Heart left ventricle (tissue), 16 donors: ENCODE results near the gene ABL2. TPM values are rescaled to one million over a fixed set of nuclear protein-coding genes. Genes with fewer than 3 reads are reported as not detected.
"Not testable (repeated sequence)": the region's sequence is repeated elsewhere in the genome, so short reads cannot be mapped to it uniquely, and the experiment has no call there.

Experiments used
- ATAC-seq, 4 donors: fragments of 200-7000 bp; cut with Tn5 transposase; one replicate each; pipeline ENCODE4 v1.9.1; 2020 to 2022; ENCODE audit warnings: moderate library complexity in 4 of 4, mild to moderate bottlenecking in 3 of 4, moderate number of reproducible peaks in 1 of 4
- DNase-seq, 5 donors: peaks; one replicate each; pipeline ENCODE4 v3.0.0-alpha.2; 2020
- H3K27ac ChIP-seq, 12 donors: fragments of 200-600 bp; sonication (generic) in 4 of 12; one replicate each; pipeline versions ENCODE4 v1.5.0 to v1.8.0; 2016 to 2022; ENCODE audit warnings: mild to moderate bottlenecking in 2 of 12
- H3K27me3 ChIP-seq, 9 donors: fragments of 200-600 bp; sonication (generic) in 2 of 9; one replicate each; pipeline versions ENCODE4 v1.5.1 to v1.8.0; 2016 to 2022; ENCODE audit warnings: mild to moderate bottlenecking in 3 of 9
- H3K36me3 ChIP-seq, 9 donors: fragments of 200-600 bp; sonication (generic) in 2 of 9; one replicate each; pipeline versions ENCODE4 v1.5.0 to v1.8.0; 2018 to 2022; ENCODE audit warnings: mild to moderate bottlenecking in 2 of 9
- H3K4me1 ChIP-seq, 12 donors: fragments of 200-600 bp; sonication (generic) in 4 of 12; one replicate each; pipeline versions ENCODE4 v1.5.0 to v1.8.0; 2016 to 2022; ENCODE audit warnings: mild to moderate bottlenecking in 3 of 12
- H3K4me3 ChIP-seq, 12 donors: fragments of 200-600 bp; sonication (generic) in 4 of 12; one replicate each; pipeline versions ENCODE4 v1.5.0 to v1.8.0; 2017 to 2022; ENCODE audit warnings: mild to moderate bottlenecking in 9 of 12, moderate library complexity in 4 of 12
- H3K9me3 ChIP-seq, 12 donors: fragments of 200-600 bp; sonication (generic) in 4 of 12; one replicate each; pipeline versions ENCODE4 v1.5.0 to v1.8.0; 2016 to 2022; ENCODE audit warnings: mild to moderate bottlenecking in 1 of 12
- POLR2A ChIP-seq, 2 donors: fragments of 450-650 bp; IDR thresholded peaks; one replicate each; pipeline ENCODE4 v1.6.1; 2017; ENCODE audit warnings: antibody characterized with exemption in 2 of 2, mild to moderate bottlenecking in 2 of 2, moderate library complexity in 2 of 2
- WGBS, 4 donors: extraction: QIAGEN DNeasy Blood & Tissue Kit in 2 of 4; methylation state at CpG; one replicate each; pipeline versions ENCODE4 v1.1.5 to v1.1.7; 2013 to 2018; 5-methylcytosine and 5-hydroxymethylcytosine counted together
- intact Hi-C, 10 donors: fragments of 100-400 bp; cut with DNase I; formaldehyde crosslinking; loops; one replicate each; pipeline versions ENCODE4 v1.11.1 to v1.14.2; 2022
- polyA plus RNA-seq, 2 donors: library from polyadenylated mRNA; stranded (reverse); fragments of 200-250 nt; gene quantifications; one replicate each; pipeline ENCODE4 v1.2.3, GENCODE V29; 2013
- total RNA-seq, 9 donors: library from RNA; depleted of rRNA in 2 of 9; stranded (reverse); fragments of >200 nt in 2 of 9; fragmentation: NEBNext Ultra II Directional in 3 of 9; extraction: Animal tissue kit (Norgen Biotek cat#: 25700) in 3 of 9; gene quantifications; one replicate each; pipeline versions ENCODE4 v1.1.0 to v1.2.4, GENCODE V29; 2016 to 2023
- TF ChIP-seq, protein P1 (sequence below), 12 donors: fragments of 200-600 bp; sonication (generic) in 4 of 12; IDR thresholded peaks; one replicate each; pipeline versions ENCODE4 v1.5.0 to v1.8.0; 2018 to 2022; ENCODE audit warnings: antibody characterized with exemption in 12 of 12, mild to moderate bottlenecking in 5 of 12
- donor health status: ischemic (EF 13 %, LVEDD 7.1; RV severe dilation, severe dysfunction).
- donor health status: healthy with polysubstance abuse.
- donor health status: DM: no; HTN: yes; CAD: no.
- donor health status: DM: no; HTN: no; CAD: no.
- donor health status: ischemic (EF 25% LVEDD 6.9; RV normal size, moderate dysfunction).
- donor health status: ischemic (EF 25% LVEDD 5.7; RV mildly dilated, moderate dysfunction).
- donor health status: healthy.
- donor health status: DM: yes; HTN: yes; CAD: no.
- donor health status: ischemic (EF 35%, LVEDD 5.7; RV mildly dilated, moderate dysfunction).
- donor health status: nonischemic (EF 11% LVEDD 7.7; RV severe dilation, severe dysfunction).
- donor health status: DM: yes; HTN: yes; CAD: no.
- donor health status: PGD.
- donor health status: ischemic (EF 29% LVEDD 5.4; RV normal size, mild dysfunction).
- donor health status: nonischemic (EF 23%, LVEDD 6.1; RV moderate dilation, normal function).

The ABL2 gene
- total and polyA plus RNA-seq, 11 donors = 2.5 to 22.0 (median 10.2) TPM

DNA sequence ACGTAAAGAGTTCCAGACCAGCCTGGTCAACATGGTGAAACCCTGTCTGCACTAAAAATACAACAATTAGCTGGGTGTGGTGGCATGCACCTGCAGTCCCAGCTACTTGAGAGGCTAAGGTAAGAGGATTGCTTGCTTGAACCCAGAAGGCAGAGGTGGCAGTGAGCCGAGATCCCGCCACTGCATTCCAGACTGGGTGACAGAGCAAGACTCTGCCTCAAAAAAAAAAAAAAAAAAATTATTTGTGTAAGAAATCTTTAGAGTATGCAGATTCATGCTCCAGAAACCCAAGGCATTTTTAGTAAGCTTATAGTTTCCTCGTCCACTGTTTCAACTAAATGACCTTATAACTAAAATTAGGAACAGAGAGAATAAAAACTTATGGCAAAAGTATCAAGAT is 51.3 kb downstream of the ABL2 start:
- intact Hi-C loops = no loop called here
- no peak for DNase-seq
- TF ChIP-seq POLR2A (IDR thresholded peaks at IDR 0.05) = no peak
- WGBS, 4 donors = 89 to 98% (median 91%) methylated on average over 4 of the region's 4 CpGs
- Histone ChIP-seq H3K9me3 (no peaks in the 10 kb centered on the region), H3K4me3 (no peak overlapping the region), H3K4me1 (peaks cover 0 to 40% (median 28%) of the 10 kb centered on the region in 12 donors), H3K36me3 (no peaks in the 10 kb centered on the region), H3K27ac (no peak overlapping the region), H3K27me3 (no peaks in the 10 kb centered on the region)
- ATAC-seq = no peak

DNA sequence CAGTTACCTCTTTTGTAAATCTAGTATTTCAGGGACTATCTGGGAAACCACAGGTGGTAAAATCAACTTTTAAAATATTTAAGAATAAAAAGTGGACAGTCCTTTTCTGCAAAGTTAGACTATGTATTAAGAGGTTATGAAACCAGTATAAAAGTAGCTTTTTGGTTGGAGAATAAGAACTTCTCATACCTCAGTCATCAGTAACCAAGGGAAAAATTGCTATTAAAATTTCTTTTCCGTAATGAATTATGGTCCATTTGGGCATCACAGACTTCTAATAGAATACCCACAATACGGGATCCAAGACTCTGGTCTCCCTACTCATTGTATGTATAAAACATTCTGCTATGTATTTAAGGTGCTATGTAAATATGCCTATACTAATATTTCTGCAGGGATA is 51.9 kb downstream of the ABL2 start:
- no peaks in the 10 kb centered on the region for H3K9me3 ChIP-seq
- WGBS, 4 donors = 92 to 98% (median 96%) methylated on average over 2 of the region's 2 CpGs
- TF ChIP-seq POLR2A (IDR thresholded peaks at IDR 0.05) = no peak
- TF ChIP-seq, protein P1, sequence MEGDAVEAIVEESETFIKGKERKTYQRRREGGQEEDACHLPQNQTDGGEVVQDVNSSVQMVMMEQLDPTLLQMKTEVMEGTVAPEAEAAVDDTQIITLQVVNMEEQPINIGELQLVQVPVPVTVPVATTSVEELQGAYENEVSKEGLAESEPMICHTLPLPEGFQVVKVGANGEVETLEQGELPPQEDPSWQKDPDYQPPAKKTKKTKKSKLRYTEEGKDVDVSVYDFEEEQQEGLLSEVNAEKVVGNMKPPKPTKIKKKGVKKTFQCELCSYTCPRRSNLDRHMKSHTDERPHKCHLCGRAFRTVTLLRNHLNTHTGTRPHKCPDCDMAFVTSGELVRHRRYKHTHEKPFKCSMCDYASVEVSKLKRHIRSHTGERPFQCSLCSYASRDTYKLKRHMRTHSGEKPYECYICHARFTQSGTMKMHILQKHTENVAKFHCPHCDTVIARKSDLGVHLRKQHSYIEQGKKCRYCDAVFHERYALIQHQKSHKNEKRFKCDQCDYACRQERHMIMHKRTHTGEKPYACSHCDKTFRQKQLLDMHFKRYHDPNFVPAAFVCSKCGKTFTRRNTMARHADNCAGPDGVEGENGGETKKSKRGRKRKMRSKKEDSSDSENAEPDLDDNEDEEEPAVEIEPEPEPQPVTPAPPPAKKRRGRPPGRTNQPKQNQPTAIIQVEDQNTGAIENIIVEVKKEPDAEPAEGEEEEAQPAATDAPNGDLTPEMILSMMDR (IDR thresholded peaks at IDR 0.05) = no peak
- no peaks in the 10 kb centered on the region for H3K27me3 ChIP-seq
- ATAC-seq (no peak), DNase-seq (no peak)
- H3K4me1 ChIP-seq = peaks cover 0 to 40% (median 28%) of the 10 kb centered on the region in 12 donors
- peak overlapping the region in 2 of 12 donors; percentile 13 to 26 for H3K27ac ChIP-seq
- H3K36me3 ChIP-seq = no peaks in the 10 kb centered on the region
- H3K4me3 ChIP-seq = no peak overlapping the region
- intact Hi-C loops = no loop called here

DNA sequence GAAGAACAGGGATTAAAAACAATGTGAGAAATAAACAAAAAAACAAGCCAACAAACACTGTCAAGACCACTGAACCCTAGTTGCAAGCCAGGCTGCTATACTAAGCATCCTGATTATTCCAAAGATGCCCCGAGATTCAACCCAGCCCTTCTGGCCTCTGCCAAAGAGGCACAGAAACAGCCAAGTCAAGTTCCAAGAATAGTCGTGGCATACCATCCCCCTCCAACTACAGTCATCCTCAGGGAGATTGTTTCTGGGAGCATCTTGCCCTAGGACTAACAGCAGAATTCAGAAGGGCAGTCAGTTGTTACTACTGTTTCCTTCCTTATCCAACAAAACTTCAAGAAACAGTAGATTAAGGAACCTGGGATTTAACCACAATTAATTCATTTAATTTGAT is 52.3 kb downstream of the ABL2 start:
- intact Hi-C loops = no loop called here
- ATAC-seq (peak in 3 of 4 donors; percentile 60 to 81 (median 70)), DNase-seq (peak in 2 of 5 donors; percentile 35 to 40)
- no peaks in the 10 kb centered on the region for H3K9me3 ChIP-seq
- peak overlapping the region in 5 of 12 donors; percentile 2 to 26 (median 13) for H3K27ac ChIP-seq
- H3K27me3 ChIP-seq = no peaks in the 10 kb centered on the region
- peaks cover 0 to 40% (median 28%) of the 10 kb centered on the region in 12 donors for H3K4me1 ChIP-seq
- no peak overlapping the region for H3K4me3 ChIP-seq
- no peak for TF ChIP-seq POLR2A (IDR thresholded peaks at IDR 0.05)
- TF ChIP-seq, protein P1 (IDR thresholded peaks at IDR 0.05) = no peak
- WGBS, 4 donors = 9 to 17% (median 15%) methylated on average over 2 of the region's 2 CpGs
- H3K36me3 ChIP-seq = no peaks in the 10 kb centered on the region

DNA sequence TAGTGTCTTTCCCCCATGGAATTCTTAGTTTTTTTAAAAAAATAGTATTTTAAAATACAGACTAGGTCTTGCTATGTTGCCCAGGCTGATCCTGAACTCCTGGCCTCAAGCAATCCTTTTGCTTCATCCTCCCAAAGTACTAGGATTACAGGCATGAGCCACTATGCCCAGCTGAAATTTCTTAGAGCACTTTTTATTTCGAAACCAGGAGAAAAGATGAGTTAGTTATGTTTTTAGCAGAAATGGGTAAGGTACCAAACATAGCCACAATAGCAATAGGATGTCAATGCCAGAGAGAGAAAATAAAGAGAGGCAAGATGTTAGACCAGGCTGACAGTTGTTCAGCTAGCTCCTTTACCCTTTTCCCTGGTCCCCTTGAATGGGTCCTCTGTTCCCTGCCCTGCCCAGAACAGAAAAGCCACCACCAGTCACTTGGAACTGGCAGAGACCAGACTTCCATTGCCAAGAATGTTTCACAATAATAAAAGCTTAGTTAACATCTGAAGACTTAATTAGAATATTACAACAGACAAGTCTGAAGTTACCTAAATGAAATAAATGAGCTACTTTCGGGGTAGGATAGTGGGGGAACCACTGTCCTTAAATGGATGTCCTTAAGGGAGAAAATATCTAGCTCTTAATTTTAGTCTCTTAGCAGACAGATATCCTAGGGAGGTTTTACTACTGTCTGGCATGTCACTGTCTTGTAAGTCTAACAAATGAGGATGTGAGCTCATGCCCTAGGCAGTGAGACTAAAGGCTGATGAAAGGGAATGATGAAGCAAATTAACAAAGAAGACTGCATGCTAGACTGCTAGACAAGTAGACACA is 54.3 kb downstream of the ABL2 start:
- Histone ChIP-seq H3K27me3 (no peaks in the 10 kb centered on the region), H3K27ac (peak overlapping the region in 9 of 12 donors; percentile 22 to 77 (median 40)), H3K36me3 (no peaks in the 10 kb centered on the region), H3K4me3 (no peak overlapping the region), H3K9me3 (no peaks in the 10 kb centered on the region), H3K4me1 (peaks cover 0 to 43% (median 28%) of the 10 kb centered on the region in 12 donors)
- TF ChIP-seq, protein P1 (IDR thresholded peaks at IDR 0.05) = no peak
- no peak for TF ChIP-seq POLR2A (IDR thresholded peaks at IDR 0.05)
- ATAC-seq (peak; percentile 72 to 89 (median 80)), DNase-seq (peak in 1 of 5 donors; percentile 43)
- intact Hi-C loops = no loop called here
- WGBS, 4 donors = 63 to 70% (median 65%) methylated on average over 2 of the region's 2 CpGs

DNA sequence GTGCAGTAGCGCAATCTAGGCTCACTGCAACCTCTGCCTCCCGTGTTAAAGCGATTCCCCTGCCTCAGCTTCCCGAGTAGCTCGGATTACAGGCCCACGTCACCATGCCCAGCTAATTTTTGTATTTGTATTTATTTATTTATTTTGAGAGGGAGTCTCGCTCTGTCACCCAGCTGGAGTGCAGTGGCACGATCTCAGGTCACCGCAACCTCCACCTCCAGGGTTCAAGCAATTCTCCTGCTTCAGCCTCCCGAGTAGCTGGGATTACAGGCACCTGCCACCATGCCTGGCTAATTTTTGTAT is 59.1 kb downstream of the ABL2 start:
- intact Hi-C loops, ATAC-seq, H3K27ac ChIP-seq: not testable (repeated sequence)

More for the DNA sequence above, 59.1 kb downstream of the ABL2 start:
- not testable (repeated sequence) for DNase-seq, H3K27me3 ChIP-seq, H3K4me3 ChIP-seq, H3K36me3 ChIP-seq, H3K9me3 ChIP-seq
- H3K4me1 ChIP-seq = peaks cover 0 to 30% (median 12%) of the 10 kb centered on the region in 12 donors
- 98 to 99% (median 98%) methylated on average over 10 of the region's 10 CpGs for WGBS, 4 donors
